Testis (tissue), 3 donors: ENCODE measurements around the gene SASH3. TPM values are rescaled to one million over a fixed set of nuclear protein-coding genes. Genes with fewer than 3 reads are reported as not detected.

ENCODE experiments used
- DNase-seq: peaks from one replicate; pipeline ENCODE4 v3.0.0-alpha.2; 2019
- H3K27ac ChIP-seq, 2 donors: fragments of 200-600 bp; sonication (generic); one replicate each; pipeline ENCODE4 v1.5.1; 2019
- H3K27me3 ChIP-seq: fragments of 200-600 bp; sonication (generic); one replicate; pipeline ENCODE4 v1.5.1; 2019
- H3K36me3 ChIP-seq: fragments of 200-600 bp; sonication (generic); one replicate; pipeline ENCODE4 v1.5.1; 2017; ENCODE audit warnings: low read depth; ENCODE audit errors: missing control alignments
- H3K4me1 ChIP-seq: fragments of 200-600 bp; sonication (generic); one replicate; pipeline ENCODE4 v1.5.1; 2019
- H3K4me3 ChIP-seq, 2 donors: fragments of 200-600 bp; sonication (generic); one replicate each; pipeline ENCODE4 v1.5.1; 2017 to 2019
- H3K9me3 ChIP-seq: fragments of 200-600 bp; sonication (generic); one replicate; pipeline ENCODE4 v1.5.1; 2017
- CTCF ChIP-seq, 3 experiments: fragments of 450-650 bp in 2 of 3; fragments of 200-600 bp in 1 of 3; sonication (generic) in 1 of 3; IDR thresholded peaks; one replicate each; pipeline ENCODE4 v1.5.1; 2016 to 2019; ENCODE audit warnings: antibody characterized with exemption in 3 of 3, mild to moderate bottlenecking in 2 of 3, moderate library complexity in 1 of 3
- POLR2A ChIP-seq: fragments of 450-650 bp; IDR thresholded peaks from one replicate; pipeline ENCODE4 v1.6.1; 2017; ENCODE audit warnings: antibody characterized with exemption, mild to moderate bottlenecking, moderate library complexity
- WGBS, 2 donors: methylation state at CpG; one replicate each; pipeline ENCODE4 v1.1.5; 2018; 5-methylcytosine and 5-hydroxymethylcytosine counted together
- intact Hi-C: fragments of 100-400 bp; cut with DNase I; formaldehyde crosslinking; loops from one replicate; pipeline ENCODE4 v1.15.1; 2023; ENCODE audit warnings: low total_unique reads
- polyA plus RNA-seq: library from polyadenylated mRNA; stranded (reverse); fragments of 350-450 nt; fragmentation: Illumina TruSeq; extraction: RNeasy Lipid Tissue Mini Kit (QIAGEN cat#74804); gene quantifications from one replicate; pipeline ENCODE4 v1.2.3, GENCODE V29; 2014; ENCODE audit warnings: low read depth, low replicate concordance; ENCODE audit not compliant: insufficient read depth
- total RNA-seq, 2 donors: library from RNA; depleted of rRNA; stranded (reverse); fragments of >200 nt; gene quantifications; one replicate each; pipeline ENCODE4 v1.2.3, GENCODE V29; 2016

SASH3 gene
- total and polyA plus RNA-seq, 3 donors from 2014 or later, result 0.47 to 4.8 (median 2.0) TPM

- intact Hi-C loops, result no loop called here
These were observed 43.8 kb downstream of the SASH3 start for GRCh38 chrX:129823522-129823921.

GRCh38 chrX:129824620-129825019 lies 44.9 kb downstream of the SASH3 start:
- intact Hi-C loops, result no loop called here
- Histone ChIP-seq H3K27me3 (no peaks in the 10 kb centered on the region), H3K36me3 (no peaks in the 10 kb centered on the region), H3K9me3 (no peaks in the 10 kb centered on the region), H3K4me1 (no peaks in the 10 kb centered on the region), H3K27ac (no peak overlapping the region), H3K4me3 (no peak overlapping the region)
- TF ChIP-seq CTCF (IDR thresholded peaks at IDR 0.05), result no peak
- TF ChIP-seq POLR2A, result no peak
- DNase-seq, result no peak
- 96 to 98% methylated on average over 4 of the region's 4 CpGs for WGBS, 2 donors

More at GRCh38 chrX:129823522-129823921, 43.8 kb downstream of the SASH3 start:
- no peaks in the 10 kb centered on the region for H3K27me3 ChIP-seq
- TF ChIP-seq POLR2A (no peak), CTCF (IDR thresholded peaks at IDR 0.05) (no peak)
- H3K4me3 ChIP-seq, result no peak overlapping the region
- H3K27ac ChIP-seq, result no peak overlapping the region
- no peak for DNase-seq
- no peaks in the 10 kb centered on the region for H3K36me3 ChIP-seq
- no peaks in the 10 kb centered on the region for H3K4me1 ChIP-seq
- WGBS, 2 donors, result 76 to 88% methylated on average over 5 to 6 of the region's 6 CpGs
- no peaks in the 10 kb centered on the region for H3K9me3 ChIP-seq

GRCh38 chrX:129825746-129826505 lies 46.2 kb downstream of the SASH3 start:
- 66 to 68% methylated on average over 4 of the region's 4 CpGs for WGBS, 2 donors
- Histone ChIP-seq H3K27ac (no peak overlapping the region), H3K36me3 (no peaks in the 10 kb centered on the region), H3K4me3 (no peak overlapping the region), H3K4me1 (no peaks in the 10 kb centered on the region), H3K27me3 (no peaks in the 10 kb centered on the region), H3K9me3 (no peaks in the 10 kb centered on the region)
- DNase-seq, result no peak
- intact Hi-C loops, result no loop called here
- no peak for TF ChIP-seq POLR2A

GRCh38 chrX:129830494-129830893 lies 50.7 kb downstream of the SASH3 start:
- 66% methylated on average over 4 of the region's 4 CpGs for WGBS, 2 donors
- Histone ChIP-seq H3K4me3 (no peak overlapping the region), H3K4me1 (no peaks in the 10 kb centered on the region), H3K27ac (no peak overlapping the region), H3K27me3 (no peaks in the 10 kb centered on the region), H3K9me3 (no peaks in the 10 kb centered on the region), H3K36me3 (no peaks in the 10 kb centered on the region)
- intact Hi-C loops, result no loop called here
- TF ChIP-seq POLR2A, result no peak
- TF ChIP-seq CTCF (IDR thresholded peaks at IDR 0.05), result no peak
- DNase-seq, result no peak

GRCh38 chrX:129831091-129831885 lies 51.5 kb downstream of the SASH3 start:
- WGBS, 2 donors, result 63 to 65% methylated on average over 8 of the region's 8 CpGs
- H3K4me3 ChIP-seq, result no peak overlapping the region
- H3K36me3 ChIP-seq, result no peaks in the 10 kb centered on the region
- intact Hi-C loops, result no loop called here
- TF ChIP-seq CTCF (IDR thresholded peaks at IDR 0.05), result no peak
- no peak for TF ChIP-seq POLR2A
- H3K9me3 ChIP-seq, result no peaks in the 10 kb centered on the region
- H3K27me3 ChIP-seq, result no peaks in the 10 kb centered on the region
- H3K27ac ChIP-seq, result no peak overlapping the region
- H3K4me1 ChIP-seq, result no peaks in the 10 kb centered on the region
- no peak for DNase-seq
